CD4-positive, alpha-beta T cell treated with Interleukin-4 for 1 hour (primary cell): ENCODE measurements around the gene RFX3.

Experiments used
- DNase-seq, 2 donors: peaks; one replicate each; pipeline ENCODE4 v3.0.0-alpha.2; 2020 to 2022

The RFX3 gene

GRCh38 chr9:3475300-3476020, 50.3 kb downstream of the RFX3 start:
- DNase-seq: peak in 1 of 2 donors; percentile 24

- no peak for DNase-seq
Measured at GRCh38 chr9:3474821-3475220, 51.0 kb downstream of the RFX3 start.

GRCh38 chr9:3473405-3473804, 52.4 kb downstream of the RFX3 start:
- DNase-seq: no peak

GRCh38 chr9:3471883-3472282, 53.9 kb downstream of the RFX3 start:
- DNase-seq: no peak

- no peak for DNase-seq
Measured at GRCh38 chr9:3468421-3469205, 57.2 kb downstream of the RFX3 start.

- peak; percentile 73 to 76 for DNase-seq
Measured at GRCh38 chr9:3467593-3468219, 58.1 kb downstream of the RFX3 start.

- no peak for DNase-seq
Measured at GRCh38 chr9:3464033-3464638, 61.7 kb downstream of the RFX3 start.

- no peak for DNase-seq
Measured at GRCh38 chr9:3458806-3459475, 66.9 kb downstream of the RFX3 start.

- DNase-seq: no peak
Measured at GRCh38 chr9:3457175-3457574, 68.6 kb downstream of the RFX3 start.

- no peak for DNase-seq
Measured at GRCh38 chr9:3455717-3456116, 70.1 kb downstream of the RFX3 start.

GRCh38 chr9:3455094-3455493, 70.7 kb downstream of the RFX3 start:
- no peak for DNase-seq

- no peak for DNase-seq
Measured at GRCh38 chr9:3451956-3452355, 73.8 kb downstream of the RFX3 start.

- DNase-seq: no peak
Measured at GRCh38 chr9:3447788-3448187, 78.0 kb downstream of the RFX3 start.

GRCh38 chr9:3447143-3447542, 78.7 kb downstream of the RFX3 start:
- DNase-seq: no peak

- DNase-seq: no peak
Measured at GRCh38 chr9:3446313-3446712, 79.5 kb downstream of the RFX3 start.

GRCh38 chr9:3444016-3444415, 81.8 kb downstream of the RFX3 start:
- DNase-seq: no peak

- DNase-seq: peak; percentile 54 to 59
Measured at GRCh38 chr9:3441197-3441816, 84.5 kb downstream of the RFX3 start.

- no peak for DNase-seq
Measured at GRCh38 chr9:3436629-3437420, 89.0 kb downstream of the RFX3 start.

- DNase-seq: no peak
Measured at GRCh38 chr9:3435732-3436131, 90.1 kb downstream of the RFX3 start.

- no peak for DNase-seq
Measured at GRCh38 chr9:3434594-3434993, 91.2 kb downstream of the RFX3 start.

GRCh38 chr9:3433754-3434153, 92.0 kb downstream of the RFX3 start:
- no peak for DNase-seq

GRCh38 chr9:3433066-3433465, 92.7 kb downstream of the RFX3 start:
- no peak for DNase-seq
